ENCODE results near the gene ECI2. TPM values are rescaled to one million over a fixed set of nuclear protein-coding genes. Genes with fewer than 3 reads are reported as not detected.

Gene ECI2
- polyA plus RNA-seq, 2 of the 4 experiments (the other 2 are of a cell fraction): 48.1 to 68.9 TPM

GRCh38 chr6:4145083-4145482, 9.7 kb upstream of the ECI2 start:
- TF ChIP-seq PBX3 (IDR thresholded peaks at IDR 0.05) (no peak), ZSCAN20 (CRISPR knock-in tag; IDR thresholded peaks at IDR 0.05) (no peak), E2F6 (IDR thresholded peaks at IDR 0.05; ENCODE audit: borderline replicate concordance, low read depth) (no peak), RFX5 (IDR thresholded peaks at IDR 0.05) (no peak), REST (IDR thresholded peaks at IDR 0.05) (no peak), JUN (IDR thresholded peaks at IDR 0.05) (no peak), SMC3 (IDR thresholded peaks at IDR 0.05) (no peak), RCOR1 (IDR thresholded peaks at IDR 0.05; ENCODE audit: low read depth, low read length) (no peak), MYC (IDR thresholded peaks at IDR 0.05; ENCODE audit: borderline replicate concordance, low read length) (no peak), TP53 (CRISPR knock-in tag; IDR thresholded peaks at IDR 0.05) (no peak), MAFK (IDR thresholded peaks at IDR 0.05; ENCODE audit: partially characterized antibody) (no peak), NFE2L2 (conservative IDR thresholded peaks at IDR 0.05; ENCODE audit: low read length) (no peak), EHF (CRISPR knock-in tag; IDR thresholded peaks at IDR 0.05) (no peak), CEBPB (IDR thresholded peaks at IDR 0.05) (no peak), EHMT2 (IDR thresholded peaks at IDR 0.05; ENCODE audit: low read depth) (no peak)
- DNase-seq (ENCODE audit: low read depth in 1 of 2, low spot score in 1 of 2): no peak
- Histone ChIP-seq H3K4me3 (no peak overlapping the region), H3K4me2 (no peak overlapping the region), H3K4me1 (no peaks in the 10 kb centered on the region), H3K27ac (no peak overlapping the region), H3K9me3 (no peaks in the 10 kb centered on the region)
- FAIRE-seq: no peak
- no peak for ATAC-seq
- 52% methylated on average over 2 of the region's 2 CpGs for WGBS (ENCODE audit: missing lambda C conversion rate)
- CTCF ChIA-PET: interaction anchor here (2.1 kb wide), 1 partner anchor 11 kb away, joined by 10 read pairs; no protein-coding TSS in a partner anchor
- POLR2A ChIA-PET: no interaction called here

- no peak for TF ChIP-seq FOSL2 (IDR thresholded peaks at IDR 0.05)
- TF ChIP-seq FOSL2 (CRISPR knock-in tag; IDR thresholded peaks at IDR 0.05): no peak
- no peak for TF ChIP-seq EHF (CRISPR knock-in tag; IDR thresholded peaks at IDR 0.05)
- TF ChIP-seq ZSCAN20 (CRISPR knock-in tag; IDR thresholded peaks at IDR 0.05): no peak
- no peak for TF ChIP-seq HMGXB4 (CRISPR knock-in tag; IDR thresholded peaks at IDR 0.05; ENCODE audit: borderline replicate concordance)
- no peak for TF ChIP-seq CTCF (IDR thresholded peaks at IDR 0.05)
- no peak for TF ChIP-seq MAZ (IDR thresholded peaks at IDR 0.05; ENCODE audit: borderline replicate concordance, low read depth, low read length)
- TF ChIP-seq RFX5 (IDR thresholded peaks at IDR 0.05): no peak
- no peak for TF ChIP-seq POLR2AphosphoS2 (conservative IDR thresholded peaks at IDR 0.05; ENCODE audit: low read length)
- no peak overlapping the region for H3K4me3 ChIP-seq
- H3K4me2 ChIP-seq: no peak overlapping the region
- no peaks in the 10 kb centered on the region for H3K9me3 ChIP-seq
- FAIRE-seq: no peak
- no peak overlapping the region for H3K27ac ChIP-seq
- WGBS (ENCODE audit: missing lambda C conversion rate): 90% methylated on average over 3 of the region's 3 CpGs
- ChIA-PET POLR2A (no interaction called here), CTCF (interaction anchor here (5.3 kb wide), 1 partner anchor 17 kb away, joined by 28 read pairs; no protein-coding TSS in a partner anchor)
- no peak for ATAC-seq
- H3K4me1 ChIP-seq: peaks cover 4% of the 10 kb centered on the region; the same call in 1 of the 3 replicates
- DNase-seq (ENCODE audit: low read depth in 1 of 2, low spot score in 1 of 2): no peak
Observed at GRCh38 chr6:4139272-4139671, 3.9 kb upstream of the ECI2 start.

Measured in A549 (cell line).